H7 (cell line): ENCODE measurements around the gene RNF157. TPM values are rescaled to one million over a fixed set of nuclear protein-coding genes. Genes with fewer than 3 reads are reported as not detected.
"Not testable (repeated sequence)": the region's sequence is repeated elsewhere in the genome, so short reads cannot be mapped to it uniquely, and the experiment has no call there.

Experiments
- DNase-seq: peaks from one replicate; pipeline ENCODE4 v3.0.0; 2012
- H3K27me3 ChIP-seq: 2 replicates; pipeline ENCODE4 v1.6.0; 2011; ENCODE audit warnings: mild to moderate bottlenecking, low read length; ENCODE audit not compliant: control insufficient read depth, insufficient read depth
- H3K36me3 ChIP-seq: replicated peaks from 2 replicates; pipeline ENCODE4 v1.5.1; 2011; ENCODE audit warnings: low read length; ENCODE audit not compliant: control insufficient read depth, insufficient read depth
- H3K4me3 ChIP-seq: 2 replicates; pipeline ENCODE4 v1.5.1; 2011; ENCODE audit warnings: low read depth, mild to moderate bottlenecking, control low read depth, low read length, moderate library complexity; ENCODE audit not compliant: insufficient read depth
- total RNA-seq: library from RNA; depleted of rRNA; stranded (reverse); fragments of >200 nt; shearing (Covaris generic); gene quantifications from 2 replicates; pipeline ENCODE4 v1.2.3, GENCODE V29; 2014

RNF157 gene
- total RNA-seq, 1 experiment from 2014 or later, result 5.6 TPM

DNA sequence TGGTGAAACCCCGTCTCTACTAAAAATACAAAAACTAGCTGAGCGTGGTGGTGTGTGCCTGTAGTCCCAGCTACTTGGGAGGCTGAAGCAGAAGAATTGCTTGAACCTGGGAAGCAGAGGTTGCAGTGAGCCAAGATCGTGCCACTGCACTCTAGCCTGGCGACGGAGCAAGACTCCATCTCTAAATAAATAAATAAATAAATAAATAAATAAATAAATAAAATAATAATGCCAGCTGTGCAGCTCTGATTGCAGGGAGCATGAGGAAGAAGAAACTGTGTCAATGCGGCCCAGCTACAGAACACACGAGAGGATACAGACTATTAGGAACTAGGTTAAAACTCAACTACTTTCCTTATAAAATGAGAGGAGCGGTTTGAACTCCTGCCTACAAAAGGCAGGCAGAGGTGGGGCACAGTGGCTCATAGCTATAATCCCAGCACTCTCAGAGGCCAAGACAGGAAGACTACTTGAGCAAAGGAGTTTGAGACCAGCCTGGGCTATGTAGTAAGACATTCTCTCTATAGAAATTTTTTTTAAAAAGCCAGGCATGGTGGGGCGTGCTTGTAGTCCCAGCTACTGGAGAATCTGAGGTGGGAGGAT is 34.6 kb downstream of the RNF157 start:
- not testable (repeated sequence) for H3K4me3 ChIP-seq, DNase-seq, H3K27me3 ChIP-seq, H3K36me3 ChIP-seq

- Histone ChIP-seq H3K4me3 (no peak overlapping the region), H3K27me3 (no peaks in the 10 kb centered on the region), H3K36me3 (no peaks in the 10 kb centered on the region)
- no peak for DNase-seq
Observed at GRCh38 chr17:76204277-76204676, 36.0 kb downstream of the RNF157 start.

DNA sequence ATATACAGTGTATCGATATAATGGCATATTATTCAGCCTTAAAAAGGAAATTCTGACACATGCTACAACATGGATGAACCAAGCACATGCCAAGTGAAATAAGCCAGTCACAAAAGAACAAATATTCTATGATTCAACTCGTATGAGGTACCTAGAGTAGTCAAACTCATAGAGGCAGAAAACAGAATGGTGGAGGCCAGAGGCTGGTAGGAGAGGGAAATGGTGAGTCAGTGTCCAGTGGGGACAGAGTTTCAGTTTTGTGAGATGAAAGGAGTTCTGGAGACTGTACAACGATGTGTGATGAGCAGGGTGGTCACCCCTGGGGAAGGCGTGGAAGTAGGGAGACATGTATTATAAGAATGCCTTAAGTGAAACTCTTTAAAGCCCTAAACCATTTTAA is 39.9 kb downstream of the RNF157 start:
- DNase-seq, result no peak
- H3K27me3 ChIP-seq, result no peaks in the 10 kb centered on the region

DNA sequence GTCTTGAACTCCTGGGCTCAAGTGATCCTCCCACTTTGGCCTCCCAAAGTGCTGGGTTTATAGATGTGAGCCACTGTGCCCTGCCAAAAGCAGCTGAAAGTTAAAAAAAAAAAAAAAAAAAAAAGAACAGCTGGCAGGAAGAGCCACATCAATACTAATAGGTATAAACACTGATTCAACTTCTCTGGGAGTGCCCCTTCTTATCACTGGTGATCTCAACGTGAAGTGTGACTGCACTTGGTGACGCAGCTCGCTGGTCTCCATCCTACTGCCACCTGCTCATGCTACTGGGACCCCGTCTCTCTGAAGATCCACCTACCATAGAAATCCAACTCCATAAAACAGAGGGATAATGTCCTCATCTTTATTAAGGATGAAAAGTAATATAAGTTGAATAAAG is 40.8 kb downstream of the RNF157 start:
- no peak for DNase-seq
- Histone ChIP-seq H3K27me3 (no peaks in the 10 kb centered on the region), H3K36me3 (no peaks in the 10 kb centered on the region), H3K4me3 (no peak overlapping the region)

More for the DNA sequence above, 39.9 kb downstream of the RNF157 start:
- H3K4me3 ChIP-seq, result no peak overlapping the region
- H3K36me3 ChIP-seq, result no peaks in the 10 kb centered on the region

- H3K36me3 ChIP-seq, result no peaks in the 10 kb centered on the region
- H3K27me3 ChIP-seq, result no peaks in the 10 kb centered on the region
- DNase-seq, result no peak
- no peak overlapping the region for H3K4me3 ChIP-seq
Observed at GRCh38 chr17:76198702-76199101, 41.6 kb downstream of the RNF157 start.

DNA sequence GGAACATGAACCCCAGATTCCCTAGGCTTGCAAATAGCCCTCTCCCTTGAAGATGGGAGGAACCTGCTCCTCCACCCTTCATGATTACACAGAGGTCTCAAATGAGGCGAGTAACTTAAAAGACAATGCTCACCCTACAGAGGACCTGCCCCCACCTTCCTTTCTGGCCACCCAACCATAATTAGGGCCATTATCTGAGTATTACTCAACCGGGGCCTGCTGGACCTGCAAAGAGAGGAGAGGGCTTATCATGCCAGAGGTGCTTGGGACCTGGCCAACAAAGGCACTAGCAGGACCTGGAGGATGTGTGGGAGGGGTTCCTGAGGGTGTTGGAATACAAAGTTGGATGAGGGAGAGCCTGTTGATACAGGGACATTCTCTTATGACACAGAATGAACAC is 42.4 kb downstream of the RNF157 start:
- no peak for DNase-seq
- H3K27me3 ChIP-seq, result no peaks in the 10 kb centered on the region
- H3K4me3 ChIP-seq, result no peak overlapping the region
- H3K36me3 ChIP-seq, result no peaks in the 10 kb centered on the region

DNA sequence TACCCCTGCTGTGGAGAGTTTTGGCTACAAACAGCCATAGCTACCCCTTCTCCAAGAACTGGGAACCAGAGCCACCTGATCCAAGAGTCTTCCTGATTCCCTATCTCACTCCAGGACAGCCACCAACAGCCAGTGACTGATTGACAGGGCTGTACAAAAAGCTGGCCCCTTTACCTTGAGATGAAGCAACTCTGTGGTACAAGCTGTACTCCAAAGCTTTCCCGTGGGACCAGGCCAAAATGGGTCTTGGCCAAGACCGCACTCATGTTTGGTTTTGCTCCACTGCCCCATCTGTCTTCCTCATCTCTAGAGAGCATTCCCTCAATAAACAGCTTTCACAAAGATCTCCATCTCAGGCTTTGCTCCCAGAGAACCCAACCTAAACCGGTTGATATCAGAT is 43.6 kb downstream of the RNF157 start:
- no peaks in the 10 kb centered on the region for H3K36me3 ChIP-seq
- DNase-seq, result no peak
- H3K4me3 ChIP-seq, result no peak overlapping the region
- no peaks in the 10 kb centered on the region for H3K27me3 ChIP-seq

GRCh38 chr17:76195281-76196096 is 44.8 kb downstream of the RNF157 start:
- no peak overlapping the region for H3K4me3 ChIP-seq
- H3K36me3 ChIP-seq, result no peaks in the 10 kb centered on the region
- no peak for DNase-seq
- no peaks in the 10 kb centered on the region for H3K27me3 ChIP-seq

GRCh38 chr17:76193591-76193990 is 46.7 kb downstream of the RNF157 start:
- DNase-seq, result no peak

GRCh38 chr17:76191896-76192295 is 48.4 kb downstream of the RNF157 start:
- DNase-seq, result no peak
- no peaks in the 10 kb centered on the region for H3K27me3 ChIP-seq
- no peaks in the 10 kb centered on the region for H3K36me3 ChIP-seq
- H3K4me3 ChIP-seq, result no peak overlapping the region

More at GRCh38 chr17:76193591-76193990, 46.7 kb downstream of the RNF157 start:
- Histone ChIP-seq H3K4me3 (no peak overlapping the region), H3K27me3 (no peaks in the 10 kb centered on the region), H3K36me3 (no peaks in the 10 kb centered on the region)

GRCh38 chr17:76189741-76190140 is 50.6 kb downstream of the RNF157 start:
- no peaks in the 10 kb centered on the region for H3K27me3 ChIP-seq
- no peak overlapping the region for H3K4me3 ChIP-seq
- peak; percentile 46 for DNase-seq
- H3K36me3 ChIP-seq, result no peaks in the 10 kb centered on the region

DNA sequence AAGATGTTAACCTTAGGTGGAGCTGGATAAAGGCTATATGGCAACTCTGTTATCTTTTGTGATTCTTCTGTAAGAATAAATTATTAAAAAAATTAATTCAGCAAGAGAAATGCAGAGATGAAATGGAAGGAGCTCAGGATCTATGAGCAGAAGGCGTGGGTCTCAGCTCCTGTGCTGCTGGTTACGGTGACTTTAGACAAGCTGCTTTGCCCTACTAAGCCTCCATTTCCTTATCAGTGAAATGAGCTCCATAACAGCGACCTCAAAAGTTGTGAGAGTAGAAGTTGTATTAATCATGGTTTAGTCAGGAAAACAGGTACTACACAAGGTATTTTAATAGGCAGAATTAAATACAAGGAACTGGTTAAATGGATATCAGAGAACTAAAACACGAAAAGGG is 51.0 kb downstream of the RNF157 start:
- H3K36me3 ChIP-seq, result no peaks in the 10 kb centered on the region
- DNase-seq, result no peak
- H3K4me3 ChIP-seq, result no peak overlapping the region
- no peaks in the 10 kb centered on the region for H3K27me3 ChIP-seq

DNA sequence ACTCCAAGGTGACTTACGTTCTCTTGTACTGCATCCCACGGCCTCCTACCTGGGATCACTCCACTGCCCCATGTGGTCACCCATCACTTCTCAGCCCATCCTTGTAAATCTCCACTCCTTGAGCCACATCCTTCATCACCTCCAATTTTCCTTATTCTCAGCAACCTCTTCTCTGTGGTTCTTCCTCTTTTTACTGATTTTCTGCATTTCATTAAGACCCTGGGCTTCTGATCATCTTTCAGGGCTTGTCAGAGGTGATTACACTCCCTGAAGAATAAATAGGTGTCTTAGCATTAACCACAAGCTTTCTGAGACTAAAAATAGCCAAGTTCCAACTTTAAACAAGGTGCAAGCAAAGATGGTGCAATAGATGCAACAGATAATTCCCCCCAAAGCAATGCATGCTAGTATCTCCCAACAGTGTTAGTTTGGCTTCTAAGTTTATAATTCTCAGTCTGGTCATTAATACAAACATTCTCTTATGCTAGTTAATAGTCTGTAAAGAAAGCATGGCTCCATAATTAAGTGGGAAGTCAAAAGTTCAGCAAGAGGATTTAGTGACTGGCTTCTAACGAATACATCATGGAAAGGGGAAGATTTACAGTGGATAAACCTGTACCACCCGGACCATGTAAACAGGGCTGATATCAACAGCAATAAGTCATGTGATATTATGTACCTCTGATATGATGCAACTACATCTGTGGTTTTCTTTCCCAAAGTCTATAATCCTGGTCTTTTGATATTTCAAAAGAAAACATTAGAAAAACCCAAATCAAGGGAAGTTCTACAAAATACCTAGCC is 51.9 kb downstream of the RNF157 start:
- no peak for DNase-seq
- Histone ChIP-seq H3K36me3 (no peaks in the 10 kb centered on the region), H3K4me3 (no peak overlapping the region), H3K27me3 (no peaks in the 10 kb centered on the region)

DNA sequence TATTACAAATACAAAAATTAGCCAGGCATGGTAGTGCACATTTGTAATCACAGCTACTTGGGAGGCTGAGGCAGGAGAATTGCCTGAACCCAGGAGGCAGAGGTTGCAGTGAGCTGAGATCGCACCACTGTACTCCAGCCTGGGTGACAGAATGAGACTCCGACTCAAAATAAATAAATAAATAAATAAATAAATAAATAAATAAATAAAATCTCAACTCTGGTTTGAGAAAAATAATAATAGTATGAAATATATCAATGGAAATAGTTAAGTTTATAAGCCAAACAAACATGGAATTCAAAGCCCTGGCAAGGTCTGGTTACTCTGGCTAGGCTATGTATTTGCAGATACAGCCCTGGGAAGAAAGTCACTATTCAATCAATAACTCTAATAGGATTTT is 53.5 kb downstream of the RNF157 start:
- DNase-seq, H3K4me3 ChIP-seq, H3K27me3 ChIP-seq, H3K36me3 ChIP-seq: not testable (repeated sequence)

DNA sequence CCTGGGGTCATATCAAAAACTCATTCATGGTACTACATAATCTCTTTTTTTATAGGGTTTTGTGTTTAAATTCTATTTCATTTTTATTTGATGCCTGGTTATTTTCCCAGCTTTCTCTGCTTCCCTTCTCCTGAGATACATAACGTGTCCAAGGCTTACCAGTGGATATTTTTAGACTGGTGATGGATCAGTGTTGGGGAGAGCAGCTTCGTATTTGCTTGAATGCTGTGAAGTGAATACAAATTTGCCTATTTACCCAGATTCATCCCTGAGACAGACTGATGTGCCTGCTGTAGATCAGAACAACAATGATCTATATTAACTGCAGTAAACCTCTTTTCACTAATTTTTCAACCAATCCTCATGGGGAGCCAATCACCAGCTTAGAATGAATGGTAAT is 56.0 kb downstream of the RNF157 start:
- no peak for DNase-seq
- H3K27me3 ChIP-seq, result no peaks in the 10 kb centered on the region
- H3K36me3 ChIP-seq, result no peaks in the 10 kb centered on the region
- no peak overlapping the region for H3K4me3 ChIP-seq
